ENCODE measurements around the gene PROX1. TPM values are rescaled to one million over a fixed set of nuclear protein-coding genes. Genes with fewer than 3 reads are reported as not detected.

PROX1 gene
- total RNA-seq, 1 donor from 2014 or later = 4.8 TPM

DNA sequence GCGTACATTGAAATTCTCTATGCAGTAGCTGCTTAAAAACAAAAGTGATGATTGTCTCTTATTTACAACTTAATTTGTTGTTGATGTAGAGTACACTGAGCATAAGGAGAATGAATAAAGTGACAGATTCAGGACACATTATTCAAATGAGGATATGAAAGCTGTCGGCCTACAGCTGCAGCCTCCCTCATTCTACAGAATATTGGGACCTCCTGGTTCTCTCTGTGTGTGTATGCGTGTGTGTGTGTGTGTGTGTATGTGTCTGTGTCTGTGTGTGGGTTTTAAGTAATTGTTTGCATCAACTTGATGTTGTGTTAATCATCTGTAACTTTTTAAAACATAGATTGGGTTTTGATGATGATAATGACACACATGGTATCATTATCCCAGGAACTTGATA, 17.9 kb downstream of the PROX1 start:
- no peak overlapping the region for H3K27ac ChIP-seq (ENCODE audit: low read depth, low read length)
- no peaks in the 10 kb centered on the region for H3K9me3 Mint-ChIP-seq (ENCODE audit: unreplicated experiment)
- TF ChIP-seq EZH2 (IDR thresholded peaks at IDR 0.05; ENCODE audit: insufficient read depth, low read length) = no peak
- TF ChIP-seq, protein P1, sequence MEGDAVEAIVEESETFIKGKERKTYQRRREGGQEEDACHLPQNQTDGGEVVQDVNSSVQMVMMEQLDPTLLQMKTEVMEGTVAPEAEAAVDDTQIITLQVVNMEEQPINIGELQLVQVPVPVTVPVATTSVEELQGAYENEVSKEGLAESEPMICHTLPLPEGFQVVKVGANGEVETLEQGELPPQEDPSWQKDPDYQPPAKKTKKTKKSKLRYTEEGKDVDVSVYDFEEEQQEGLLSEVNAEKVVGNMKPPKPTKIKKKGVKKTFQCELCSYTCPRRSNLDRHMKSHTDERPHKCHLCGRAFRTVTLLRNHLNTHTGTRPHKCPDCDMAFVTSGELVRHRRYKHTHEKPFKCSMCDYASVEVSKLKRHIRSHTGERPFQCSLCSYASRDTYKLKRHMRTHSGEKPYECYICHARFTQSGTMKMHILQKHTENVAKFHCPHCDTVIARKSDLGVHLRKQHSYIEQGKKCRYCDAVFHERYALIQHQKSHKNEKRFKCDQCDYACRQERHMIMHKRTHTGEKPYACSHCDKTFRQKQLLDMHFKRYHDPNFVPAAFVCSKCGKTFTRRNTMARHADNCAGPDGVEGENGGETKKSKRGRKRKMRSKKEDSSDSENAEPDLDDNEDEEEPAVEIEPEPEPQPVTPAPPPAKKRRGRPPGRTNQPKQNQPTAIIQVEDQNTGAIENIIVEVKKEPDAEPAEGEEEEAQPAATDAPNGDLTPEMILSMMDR (IDR thresholded peaks at IDR 0.05; ENCODE audit: insufficient read depth, low read depth, low read length) = no peak

DNA sequence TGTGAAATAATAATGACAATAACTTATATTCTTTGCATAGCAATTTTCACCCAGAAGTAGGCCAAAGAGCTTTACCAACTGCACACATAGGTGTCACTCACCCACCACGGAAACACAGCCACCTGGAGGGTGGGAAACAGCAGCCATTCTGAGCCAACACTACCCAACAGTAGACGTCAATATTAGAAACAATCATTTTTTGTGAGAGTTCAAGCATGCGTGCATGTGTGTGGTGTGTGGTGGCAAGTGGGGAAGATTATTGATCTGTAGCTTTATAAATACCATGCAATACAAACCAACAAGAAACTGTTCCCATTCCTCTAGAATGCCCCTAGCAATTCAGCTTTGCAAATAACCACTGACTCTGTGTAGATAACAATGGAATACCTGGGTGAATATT, 19.1 kb downstream of the PROX1 start:
- H3K4me2 ChIP-seq (ENCODE audit: low read length) = no peak overlapping the region
- peaks cover 8% of the 10 kb centered on the region for H3K4me1 ChIP-seq (ENCODE audit: insufficient read depth, low read length)
- H3K4me3 ChIP-seq (ENCODE audit: insufficient read depth, low read depth, low read length) = no peak overlapping the region
- no peaks in the 10 kb centered on the region for H4K20me1 ChIP-seq (ENCODE audit: insufficient read depth, low read length)
- FAIRE-seq = no peak
- H3K9me3 Mint-ChIP-seq (ENCODE audit: unreplicated experiment) = no peaks in the 10 kb centered on the region
- no peaks in the 10 kb centered on the region for H3K36me3 ChIP-seq (ENCODE audit: insufficient read depth, low read length)
- no peak overlapping the region for H3K27ac Mint-ChIP-seq (ENCODE audit: unreplicated experiment)
- H3K4me3 Mint-ChIP-seq (ENCODE audit: unreplicated experiment) = no peak overlapping the region
- H3K9me3 ChIP-seq (ENCODE audit: insufficient read depth, low read depth, low read length) = no peaks in the 10 kb centered on the region
- TF ChIP-seq EZH2 (IDR thresholded peaks at IDR 0.05; ENCODE audit: insufficient read depth, low read length) = no peak
- TF ChIP-seq, protein P1 (IDR thresholded peaks at IDR 0.05; ENCODE audit: insufficient read depth, low read depth, low read length) = no peak
- no peak overlapping the region for H3K9ac ChIP-seq (ENCODE audit: low read length)
- H2AFZ ChIP-seq (ENCODE audit: low read depth, low read length) = no peak overlapping the region
- no peak overlapping the region for H3K27ac ChIP-seq (ENCODE audit: low read depth, low read length)
- peaks cover 4% of the 10 kb centered on the region for H3K27me3 Mint-ChIP-seq (ENCODE audit: low read depth, unreplicated experiment)
- H3K4me1 Mint-ChIP-seq (ENCODE audit: low read depth, unreplicated experiment) = peaks cover 3% of the 10 kb centered on the region
- H3K27me3 ChIP-seq (ENCODE audit: insufficient read depth, low read length) = peaks cover 2% of the 10 kb centered on the region
- no peak for DNase-seq (ENCODE audit: low read depth)
- peaks cover 2% of the 10 kb centered on the region for H3K36me3 Mint-ChIP-seq (ENCODE audit: low read depth, unreplicated experiment)
- no peaks in the 10 kb centered on the region for H3K79me2 ChIP-seq (ENCODE audit: insufficient read depth, low read length)

More for the DNA sequence above, 17.9 kb downstream of the PROX1 start:
- Histone ChIP-seq H2AFZ (ENCODE audit: low read depth, low read length) (no peak overlapping the region), H4K20me1 (ENCODE audit: insufficient read depth, low read length) (no peaks in the 10 kb centered on the region), H3K4me3 (ENCODE audit: insufficient read depth, low read depth, low read length) (no peak overlapping the region), H3K36me3 (ENCODE audit: insufficient read depth, low read length) (no peaks in the 10 kb centered on the region), H3K9ac (ENCODE audit: low read length) (no peak overlapping the region), H3K79me2 (ENCODE audit: insufficient read depth, low read length) (no peaks in the 10 kb centered on the region), H3K4me2 (ENCODE audit: low read length) (no peak overlapping the region), H3K27me3 (ENCODE audit: insufficient read depth, low read length) (peaks cover 2% of the 10 kb centered on the region), H3K9me3 (ENCODE audit: insufficient read depth, low read depth, low read length) (no peaks in the 10 kb centered on the region), H3K4me1 (ENCODE audit: insufficient read depth, low read length) (peaks cover 8% of the 10 kb centered on the region)
- Mint-ChIP-seq H3K4me1 (ENCODE audit: low read depth, unreplicated experiment) (peaks cover 3% of the 10 kb centered on the region), H3K4me3 (ENCODE audit: unreplicated experiment) (no peak overlapping the region), H3K36me3 (ENCODE audit: low read depth, unreplicated experiment) (peaks cover 2% of the 10 kb centered on the region), H3K27me3 (ENCODE audit: low read depth, unreplicated experiment) (peaks cover 4% of the 10 kb centered on the region), H3K27ac (ENCODE audit: unreplicated experiment) (no peak overlapping the region)
- DNase-seq (ENCODE audit: low read depth) (no peak), FAIRE-seq (no peak)

DNA sequence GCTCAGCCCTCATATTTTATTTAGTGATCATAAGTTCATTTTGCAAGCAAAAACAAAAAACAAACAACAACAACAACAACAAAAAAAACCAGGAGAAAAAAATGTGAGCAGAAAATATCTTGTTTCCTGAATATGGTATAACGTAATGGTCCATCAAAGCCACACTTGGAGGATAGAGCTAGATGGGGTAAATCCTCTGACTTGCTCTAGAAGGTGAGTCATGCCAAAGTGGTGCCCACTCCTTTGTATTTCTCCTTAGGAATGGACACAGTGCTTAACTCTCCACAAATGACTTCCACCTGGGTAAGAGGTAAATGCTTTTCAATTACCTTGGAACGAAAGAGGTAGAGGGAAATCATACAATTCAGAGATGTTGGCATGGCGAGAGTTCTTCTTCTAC, 20.6 kb downstream of the PROX1 start:
- H3K27me3 Mint-ChIP-seq (ENCODE audit: low read depth, unreplicated experiment) = peaks cover 4% of the 10 kb centered on the region
- H3K4me1 Mint-ChIP-seq (ENCODE audit: low read depth, unreplicated experiment) = no peaks in the 10 kb centered on the region
- no peaks in the 10 kb centered on the region for H4K20me1 ChIP-seq (ENCODE audit: insufficient read depth, low read length)
- no peaks in the 10 kb centered on the region for H3K4me1 ChIP-seq (ENCODE audit: insufficient read depth, low read length)
- H3K79me2 ChIP-seq (ENCODE audit: insufficient read depth, low read length) = no peaks in the 10 kb centered on the region
- TF ChIP-seq EZH2 (IDR thresholded peaks at IDR 0.05; ENCODE audit: insufficient read depth, low read length) = no peak
- TF ChIP-seq, protein P1 (IDR thresholded peaks at IDR 0.05; ENCODE audit: insufficient read depth, low read depth, low read length) = no peak
- no peaks in the 10 kb centered on the region for H3K36me3 ChIP-seq (ENCODE audit: insufficient read depth, low read length)
- no peaks in the 10 kb centered on the region for H3K9me3 Mint-ChIP-seq (ENCODE audit: unreplicated experiment)
- DNase-seq (ENCODE audit: low read depth) (no peak), FAIRE-seq (no peak)
- H3K9ac ChIP-seq (ENCODE audit: low read length) = no peak overlapping the region
- peaks cover 2% of the 10 kb centered on the region for H3K27me3 ChIP-seq (ENCODE audit: insufficient read depth, low read length)
- H3K36me3 Mint-ChIP-seq (ENCODE audit: low read depth, unreplicated experiment) = peaks cover 2% of the 10 kb centered on the region
- no peaks in the 10 kb centered on the region for H3K9me3 ChIP-seq (ENCODE audit: insufficient read depth, low read depth, low read length)
- H3K27ac ChIP-seq (ENCODE audit: low read depth, low read length) = no peak overlapping the region
- H2AFZ ChIP-seq (ENCODE audit: low read depth, low read length) = no peak overlapping the region
- H3K27ac Mint-ChIP-seq (ENCODE audit: unreplicated experiment) = no peak overlapping the region
- no peak overlapping the region for H3K4me3 Mint-ChIP-seq (ENCODE audit: unreplicated experiment)
- no peak overlapping the region for H3K4me3 ChIP-seq (ENCODE audit: insufficient read depth, low read depth, low read length)
- no peak overlapping the region for H3K4me2 ChIP-seq (ENCODE audit: low read length)
